Esophagus muscularis mucosa (tissue), 2 donors: ENCODE results near the gene FAM240A.

Source experiments
- EP300 ChIP-seq: sonication (generic); formaldehyde crosslinking; IDR thresholded peaks from one replicate; pipeline ENCODE4 v1.6.1; 2017; ENCODE audit warnings: antibody characterized with exemption
- POLR2A ChIP-seq: fragments of 450-650 bp; IDR thresholded peaks from one replicate; pipeline ENCODE4 v1.6.1; 2017; ENCODE audit warnings: antibody characterized with exemption, moderate library complexity, mild to moderate bottlenecking, low read depth

- TF ChIP-seq POLR2A (no peak), EP300 (no peak)
Measured at GRCh38 chr3:46671541-46672348, 59.4 kb downstream of the FAM240A start.
